ENCODE results near the gene OSBPL10. TPM values are rescaled to one million over a fixed set of nuclear protein-coding genes. Genes with fewer than 3 reads are reported as not detected.

Gene OSBPL10
- total RNA-seq, 1 donor from 2014 or later: 27.8 TPM

GRCh38 chr3:31793821-31794220 is 187.2 kb downstream of the OSBPL10 start:
- peaks cover 3% of the 10 kb centered on the region for H3K4me1 Mint-ChIP-seq
- DNase-seq (ENCODE audit: low spot score in 2 of 2, unreplicated experiment in 2 of 2): no peak
- peaks cover 3% of the 10 kb centered on the region for H3K36me3 Mint-ChIP-seq
- TF ChIP-seq CTCF (IDR thresholded peaks at IDR 0.05; ENCODE audit: unreplicated experiment): no peak
- no peaks in the 10 kb centered on the region for H3K27me3 Mint-ChIP-seq (ENCODE audit: low read depth)
- no peak overlapping the region for H3K4me3 Mint-ChIP-seq
- peaks cover 5% of the 10 kb centered on the region for H3K9me3 Mint-ChIP-seq
- H3K27ac Mint-ChIP-seq: no peak overlapping the region

- DNase-seq (ENCODE audit: low spot score in 2 of 2, unreplicated experiment in 2 of 2): no peak
- peaks cover 3% of the 10 kb centered on the region for H3K4me1 Mint-ChIP-seq
- no peak for TF ChIP-seq CTCF (IDR thresholded peaks at IDR 0.05; ENCODE audit: unreplicated experiment)
- no peak overlapping the region for H3K4me3 Mint-ChIP-seq
- H3K27ac Mint-ChIP-seq: no peak overlapping the region
- H3K9me3 Mint-ChIP-seq: peaks cover 4% of the 10 kb centered on the region
- no peaks in the 10 kb centered on the region for H3K27me3 Mint-ChIP-seq (ENCODE audit: low read depth)
- peaks cover 3% of the 10 kb centered on the region for H3K36me3 Mint-ChIP-seq
These were observed 190.0 kb downstream of the OSBPL10 start for GRCh38 chr3:31791090-31791430.

- H3K9me3 Mint-ChIP-seq: no peaks in the 10 kb centered on the region
- H3K27ac Mint-ChIP-seq: no peak overlapping the region
- DNase-seq (ENCODE audit: low spot score in 2 of 2, unreplicated experiment in 2 of 2): no peak
- H3K27me3 Mint-ChIP-seq (ENCODE audit: low read depth): no peaks in the 10 kb centered on the region
- peaks cover 3% of the 10 kb centered on the region for H3K4me1 Mint-ChIP-seq
- no peak overlapping the region for H3K4me3 Mint-ChIP-seq
- peaks cover 3% of the 10 kb centered on the region for H3K36me3 Mint-ChIP-seq
- TF ChIP-seq CTCF (IDR thresholded peaks at IDR 0.05; ENCODE audit: unreplicated experiment): no peak
These were observed 190.6 kb downstream of the OSBPL10 start for GRCh38 chr3:31790193-31791089.

GRCh38 chr3:31789429-31789828 is 191.6 kb downstream of the OSBPL10 start:
- TF ChIP-seq CTCF (IDR thresholded peaks at IDR 0.05; ENCODE audit: unreplicated experiment): no peak
- Mint-ChIP-seq H3K27ac (no peak overlapping the region), H3K4me3 (no peak overlapping the region), H3K36me3 (peaks cover under 1% of the 10 kb centered on the region), H3K9me3 (no peaks in the 10 kb centered on the region), H3K4me1 (peaks cover 6% of the 10 kb centered on the region), H3K27me3 (ENCODE audit: low read depth) (no peaks in the 10 kb centered on the region)
- DNase-seq (ENCODE audit: low spot score in 2 of 2, unreplicated experiment in 2 of 2): no peak

- no peaks in the 10 kb centered on the region for H3K27me3 Mint-ChIP-seq (ENCODE audit: low read depth)
- H3K36me3 Mint-ChIP-seq: no peaks in the 10 kb centered on the region
- peaks cover 3% of the 10 kb centered on the region for H3K4me1 Mint-ChIP-seq
- DNase-seq (ENCODE audit: low spot score in 2 of 2, unreplicated experiment in 2 of 2): no peak
- no peak overlapping the region for H3K4me3 Mint-ChIP-seq
- TF ChIP-seq CTCF (IDR thresholded peaks at IDR 0.05; ENCODE audit: unreplicated experiment): no peak
- no peak overlapping the region for H3K27ac Mint-ChIP-seq
- peaks cover 20% of the 10 kb centered on the region for H3K9me3 Mint-ChIP-seq
These were observed 195.3 kb downstream of the OSBPL10 start for GRCh38 chr3:31785734-31786133.

All from mesothelial cell of epicardium (in vitro differentiated cells).